Stimulated activated CD4-positive, alpha-beta T cell treated with anti-CD3 and anti-CD28 coated beads, Interleukin-1b, Interleukin-23, amount 100 ng/mL, for 24 hours (primary cell): ENCODE measurements around the gene QPRT.
"Not testable (repeated sequence)": the region's sequence is repeated elsewhere in the genome, so short reads cannot be mapped to it uniquely, and the experiment has no call there.

ENCODE experiments used
- DNase-seq, 4 experiments: peaks; one replicate each; pipeline ENCODE4 v3.0.0-alpha.2; 2020; ENCODE audit warnings: low read depth in 4 of 4, low spot score in 1 of 4

QPRT gene

DNA sequence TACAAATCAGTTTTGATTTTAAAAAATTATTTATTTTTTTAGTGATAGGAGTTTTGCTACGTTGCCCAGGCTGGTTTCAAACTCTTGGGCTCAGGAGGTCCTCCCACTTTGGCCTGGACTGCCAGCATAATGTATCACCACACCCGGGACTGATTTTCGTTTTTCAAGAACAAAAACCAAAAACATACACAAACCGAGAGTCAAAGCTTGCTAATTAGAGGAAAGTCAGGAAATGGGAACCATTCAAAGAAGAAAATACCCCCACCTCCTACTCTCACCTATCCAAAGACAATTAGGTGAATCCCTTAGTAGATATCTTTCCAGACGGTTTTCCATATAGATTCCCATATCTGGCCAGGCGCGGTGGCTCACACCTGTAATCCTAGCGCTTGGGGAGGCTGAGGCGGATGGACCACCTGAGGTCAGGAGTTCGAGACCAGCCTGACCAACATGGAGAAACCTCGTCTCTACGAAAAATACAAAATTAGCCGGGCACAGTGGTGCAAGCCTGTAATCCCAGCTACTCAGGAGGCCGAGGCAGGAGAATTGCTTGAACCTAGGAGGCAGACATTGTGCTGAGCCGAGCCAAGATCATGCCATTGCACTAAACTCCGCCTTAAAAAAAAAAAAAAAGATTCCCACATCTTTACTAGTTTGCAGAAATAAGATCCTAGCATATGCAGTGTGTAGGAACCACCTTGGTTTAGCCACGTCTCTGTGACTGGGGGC, 16.8 kb upstream of the QPRT start:
- DNase-seq: no peak

DNA sequence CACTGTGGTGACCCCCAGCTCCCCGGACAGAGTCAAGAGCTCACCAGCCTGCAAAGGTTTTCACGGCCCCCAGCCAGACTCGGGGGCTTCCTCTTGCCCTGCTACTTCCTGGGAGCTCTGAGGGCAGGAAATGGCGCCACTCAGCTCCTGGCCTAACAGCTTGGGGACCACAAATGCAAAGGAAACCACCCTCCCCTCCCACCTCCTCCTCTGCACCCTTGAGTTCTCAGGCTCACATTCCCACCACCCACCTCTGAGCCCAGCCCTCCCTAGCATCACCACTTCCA, 16.3 kb upstream of the QPRT start:
- DNase-seq: no peak

DNA sequence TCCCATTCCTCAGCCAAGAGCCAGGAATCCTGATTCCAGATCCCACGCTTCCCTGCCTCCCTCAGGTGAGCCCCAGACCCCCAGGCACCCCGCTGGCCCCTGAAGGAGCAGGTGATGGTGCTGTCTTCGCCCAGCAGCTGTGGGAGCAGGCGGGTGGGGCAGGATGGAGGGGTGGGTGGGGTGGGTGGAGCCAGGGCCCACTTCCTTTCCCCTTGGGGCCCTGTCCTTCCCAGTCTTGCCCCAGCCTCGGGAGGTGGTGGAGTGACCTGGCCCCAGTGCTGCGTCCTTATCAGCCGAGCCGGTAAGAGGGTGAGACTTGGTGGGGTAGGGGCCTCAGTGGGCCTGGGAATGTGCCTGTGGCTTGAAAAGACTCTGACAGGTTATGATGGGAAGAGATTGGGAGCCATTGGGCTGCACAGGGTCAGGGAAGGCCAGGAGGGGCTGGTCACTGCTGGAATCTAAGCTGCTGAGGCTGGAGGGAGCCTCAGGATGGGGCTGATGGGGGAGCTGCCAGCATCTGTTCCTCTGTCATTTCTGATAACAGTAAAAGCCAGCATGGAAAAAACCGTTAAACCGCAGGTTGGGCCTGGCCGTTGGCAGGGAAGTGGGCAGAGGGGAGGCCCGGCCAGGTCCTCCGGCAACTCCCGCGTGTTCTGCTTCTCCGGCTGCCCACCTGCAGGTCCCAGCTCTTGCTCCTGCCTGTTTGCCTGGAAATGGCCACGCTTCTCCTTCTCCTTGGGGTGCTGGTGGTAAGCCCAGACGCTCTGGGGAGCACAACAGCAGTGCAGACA, 15.8 kb upstream of the QPRT start, which contains the start of gene SPN:
Gene SPN (plus strand): TSS at position 232 of the 791 bp plus-strand sequence. CDS start 482 bp downstream, at position 714.
- peak in 1 of 4 experiments; percentile 30 for DNase-seq

DNA sequence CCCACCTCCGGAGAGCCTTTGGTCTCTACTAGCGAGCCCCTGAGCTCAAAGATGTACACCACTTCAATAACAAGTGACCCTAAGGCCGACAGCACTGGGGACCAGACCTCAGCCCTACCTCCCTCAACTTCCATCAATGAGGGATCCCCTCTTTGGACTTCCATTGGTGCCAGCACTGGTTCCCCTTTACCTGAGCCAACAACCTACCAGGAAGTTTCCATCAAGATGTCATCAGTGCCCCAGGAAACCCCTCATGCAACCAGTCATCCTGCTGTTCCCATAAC, 15.2 kb upstream of the QPRT start:
- DNase-seq: no peak

DNA sequence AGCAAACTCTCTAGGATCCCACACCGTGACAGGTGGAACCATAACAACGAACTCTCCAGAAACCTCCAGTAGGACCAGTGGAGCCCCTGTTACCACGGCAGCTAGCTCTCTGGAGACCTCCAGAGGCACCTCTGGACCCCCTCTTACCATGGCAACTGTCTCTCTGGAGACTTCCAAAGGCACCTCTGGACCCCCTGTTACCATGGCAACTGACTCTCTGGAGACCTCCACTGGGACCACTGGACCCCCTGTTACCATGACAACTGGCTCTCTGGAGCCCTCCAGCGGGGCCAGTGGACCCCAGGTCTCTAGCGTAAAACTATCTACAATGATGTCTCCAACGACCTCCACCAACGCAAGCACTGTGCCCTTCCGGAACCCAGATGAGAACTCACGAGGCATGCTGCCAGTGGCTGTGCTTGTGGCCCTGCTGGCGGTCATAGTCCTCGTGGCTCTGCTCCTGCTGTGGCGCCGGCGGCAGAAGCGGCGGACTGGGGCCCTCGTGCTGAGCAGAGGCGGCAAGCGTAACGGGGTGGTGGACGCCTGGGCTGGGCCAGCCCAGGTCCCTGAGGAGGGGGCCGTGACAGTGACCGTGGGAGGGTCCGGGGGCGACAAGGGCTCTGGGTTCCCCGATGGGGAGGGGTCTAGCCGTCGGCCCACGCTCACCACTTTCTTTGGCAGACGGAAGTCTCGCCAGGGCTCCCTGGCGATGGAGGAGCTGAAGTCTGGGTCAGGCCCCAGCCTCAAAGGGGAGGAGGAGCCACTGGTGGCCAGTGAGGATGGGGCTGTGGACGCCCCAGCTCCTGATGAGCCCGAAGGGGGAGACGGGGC, 14.7 kb upstream of the QPRT start:
- DNase-seq: peak in 1 of 4 experiments; percentile 24

DNA sequence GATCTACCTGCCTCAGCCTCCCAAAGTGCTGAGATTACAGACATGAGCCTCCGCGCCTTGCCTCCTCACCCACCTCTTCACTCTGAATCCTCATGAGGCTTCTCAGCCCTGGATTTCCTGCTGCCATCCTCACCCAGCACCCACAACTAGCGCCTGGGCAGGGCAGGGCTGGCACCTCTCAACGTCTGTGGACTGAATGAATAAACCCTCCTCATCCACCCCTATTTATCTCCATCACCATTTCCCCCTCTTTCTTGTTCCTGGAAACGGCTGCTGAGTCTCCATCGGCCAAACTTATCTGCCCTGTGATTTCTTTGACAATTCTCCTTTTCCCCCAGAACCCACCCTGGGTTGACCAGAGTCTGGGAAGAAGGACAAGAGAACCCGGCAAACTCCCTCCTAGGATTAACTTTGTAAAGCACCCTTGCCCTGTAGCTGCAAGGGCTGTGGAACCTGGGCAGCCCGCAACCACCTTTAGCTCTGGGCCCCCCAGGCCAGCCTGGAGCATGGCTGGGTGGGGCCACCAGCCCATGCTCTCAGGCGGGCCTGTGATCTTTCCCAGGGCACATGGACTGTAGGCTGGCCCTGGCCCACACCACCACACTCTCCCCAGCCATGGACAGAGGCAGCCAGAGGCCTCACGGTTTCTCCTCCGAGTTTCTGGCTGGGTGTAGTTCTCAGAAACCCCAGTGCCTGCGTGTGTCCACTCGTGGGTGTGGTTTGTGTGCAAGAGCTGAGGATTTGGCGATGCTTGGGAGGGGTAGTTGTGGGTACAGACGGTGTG, 13.5 kb upstream of the QPRT start:
- no peak for DNase-seq

DNA sequence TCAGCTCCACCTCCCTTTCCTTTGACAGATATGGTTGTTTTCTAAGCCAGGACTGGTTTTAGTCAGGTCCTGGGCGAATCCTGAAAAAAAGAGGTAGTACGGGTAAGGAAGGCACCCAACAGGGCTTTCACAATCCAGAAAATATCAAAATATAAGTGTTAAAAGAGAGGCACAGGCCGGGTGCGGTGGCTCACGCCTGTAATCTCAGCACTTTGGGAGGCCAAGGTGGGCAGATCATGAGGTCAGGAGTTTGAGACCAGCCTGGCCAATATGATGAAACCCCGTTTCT, 11.7 kb upstream of the QPRT start:
- not testable (repeated sequence) for DNase-seq

DNA sequence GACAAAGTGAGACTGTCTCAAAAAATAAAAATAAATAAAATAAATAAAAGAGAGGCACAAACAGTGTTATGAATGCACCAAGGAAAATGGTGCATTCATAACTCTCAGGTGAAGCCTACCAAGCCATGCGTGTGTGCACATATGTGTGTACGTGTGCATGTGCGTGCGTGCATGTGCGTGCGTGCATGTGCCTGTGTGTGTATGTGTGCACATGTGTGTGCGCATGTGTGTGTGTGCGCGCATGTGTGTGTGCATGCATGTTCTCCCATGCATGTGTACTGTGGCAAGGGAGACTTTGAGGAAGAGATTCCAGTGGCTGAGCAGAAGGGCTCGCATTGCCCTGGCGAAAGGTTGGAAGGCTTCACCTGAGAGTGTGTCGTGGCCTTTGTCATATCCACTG, 11.2 kb upstream of the QPRT start:
- DNase-seq: no peak

DNA sequence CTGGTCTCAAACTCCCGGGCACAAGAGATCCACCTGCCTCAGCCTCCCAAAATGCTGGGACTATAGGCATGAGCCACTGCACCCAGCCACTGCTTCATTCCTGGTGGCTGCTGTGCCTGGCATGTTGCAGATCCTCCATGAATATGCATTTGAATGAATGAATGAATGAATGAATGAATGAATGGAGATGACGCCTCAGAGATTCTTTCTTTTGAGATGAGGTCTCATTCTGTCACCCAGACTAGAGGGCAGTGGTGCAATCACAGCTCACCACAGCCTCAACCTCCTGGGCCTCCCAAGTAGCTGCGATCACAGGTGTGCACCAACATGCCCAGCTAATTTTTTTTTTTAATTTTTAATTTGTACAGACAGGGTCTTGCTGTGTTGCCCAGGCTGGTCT, 10.7 kb upstream of the QPRT start:
- no peak for DNase-seq

DNA sequence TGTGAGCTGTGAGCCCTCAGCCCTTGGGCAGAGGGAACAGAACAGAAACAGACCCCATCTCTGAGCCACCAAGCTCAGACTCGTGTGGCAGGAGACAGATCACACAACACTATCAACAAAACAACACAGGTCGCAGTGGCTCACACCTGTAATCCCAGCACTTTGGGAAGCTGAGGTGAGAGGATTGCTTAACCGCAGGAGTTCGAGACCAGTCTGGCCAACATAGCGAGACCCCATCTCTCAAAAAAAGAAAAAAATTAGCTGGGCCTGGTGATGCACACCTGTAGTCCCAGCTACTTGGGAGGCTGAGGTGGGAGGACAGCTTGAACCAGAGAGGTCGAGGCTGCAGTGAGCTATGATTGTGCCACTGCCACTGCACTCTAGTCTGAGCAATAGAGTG, 5.5 kb upstream of the QPRT start:
- no peak for DNase-seq

DNA sequence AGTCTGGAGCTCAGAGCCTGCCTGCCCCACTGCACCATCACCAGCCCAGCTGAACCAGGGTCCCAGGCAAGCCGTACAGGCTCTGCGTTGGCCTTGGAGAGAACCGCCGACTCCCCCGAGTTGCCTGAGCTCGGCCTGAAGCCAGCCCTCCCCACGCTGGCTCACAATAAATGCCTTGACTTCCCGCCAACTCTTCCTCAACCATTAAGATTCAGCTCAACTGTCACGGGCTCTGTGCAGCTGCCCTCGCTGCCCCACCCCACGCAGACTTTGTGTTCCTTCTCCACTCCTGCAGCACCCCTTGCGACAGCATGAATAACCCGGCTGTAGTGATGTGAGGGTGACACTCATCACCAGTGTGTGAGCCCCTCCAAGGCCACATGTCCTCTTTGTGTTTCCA, 4.8 kb upstream of the QPRT start:
- DNase-seq: no peak

DNA sequence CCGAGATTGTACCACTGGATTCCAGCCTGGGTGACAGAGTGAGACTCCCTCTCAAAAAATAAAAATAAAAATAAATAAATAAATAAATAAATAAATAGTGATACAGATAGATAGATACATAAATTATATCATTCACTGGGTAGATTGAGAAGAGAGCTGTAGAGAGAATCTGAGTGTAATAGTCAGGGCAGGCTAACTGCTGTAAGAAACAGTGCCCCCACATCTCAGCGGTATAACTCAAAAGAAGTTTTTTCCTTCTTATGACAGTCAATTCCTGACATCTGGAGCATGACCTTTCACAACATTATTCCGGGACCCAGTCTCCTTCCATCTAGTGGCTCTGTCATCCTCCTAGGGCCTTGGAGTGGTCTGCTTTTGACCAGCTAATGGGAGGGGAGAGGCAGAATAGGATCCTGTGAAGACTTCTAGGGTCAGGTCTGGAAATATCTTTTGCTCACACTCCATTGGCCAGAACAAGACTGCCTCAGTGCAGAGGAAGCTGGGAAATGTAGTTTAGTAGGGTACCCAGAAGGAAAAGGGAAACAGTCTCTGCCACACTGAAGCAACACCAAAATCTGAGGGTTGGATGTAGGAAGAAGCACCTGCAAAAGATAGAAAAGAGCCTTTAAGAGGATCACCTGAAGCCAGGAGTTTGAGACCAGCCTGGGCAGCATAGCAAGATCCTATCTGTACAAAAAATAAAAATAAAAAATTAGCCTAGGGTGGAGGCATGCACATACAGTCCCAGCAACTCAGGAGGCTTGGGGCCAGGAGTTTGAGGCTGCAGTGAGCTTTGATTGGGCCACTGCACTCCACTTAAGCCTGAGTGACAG, 3.0 kb upstream of the QPRT start:
- DNase-seq: no peak

DNA sequence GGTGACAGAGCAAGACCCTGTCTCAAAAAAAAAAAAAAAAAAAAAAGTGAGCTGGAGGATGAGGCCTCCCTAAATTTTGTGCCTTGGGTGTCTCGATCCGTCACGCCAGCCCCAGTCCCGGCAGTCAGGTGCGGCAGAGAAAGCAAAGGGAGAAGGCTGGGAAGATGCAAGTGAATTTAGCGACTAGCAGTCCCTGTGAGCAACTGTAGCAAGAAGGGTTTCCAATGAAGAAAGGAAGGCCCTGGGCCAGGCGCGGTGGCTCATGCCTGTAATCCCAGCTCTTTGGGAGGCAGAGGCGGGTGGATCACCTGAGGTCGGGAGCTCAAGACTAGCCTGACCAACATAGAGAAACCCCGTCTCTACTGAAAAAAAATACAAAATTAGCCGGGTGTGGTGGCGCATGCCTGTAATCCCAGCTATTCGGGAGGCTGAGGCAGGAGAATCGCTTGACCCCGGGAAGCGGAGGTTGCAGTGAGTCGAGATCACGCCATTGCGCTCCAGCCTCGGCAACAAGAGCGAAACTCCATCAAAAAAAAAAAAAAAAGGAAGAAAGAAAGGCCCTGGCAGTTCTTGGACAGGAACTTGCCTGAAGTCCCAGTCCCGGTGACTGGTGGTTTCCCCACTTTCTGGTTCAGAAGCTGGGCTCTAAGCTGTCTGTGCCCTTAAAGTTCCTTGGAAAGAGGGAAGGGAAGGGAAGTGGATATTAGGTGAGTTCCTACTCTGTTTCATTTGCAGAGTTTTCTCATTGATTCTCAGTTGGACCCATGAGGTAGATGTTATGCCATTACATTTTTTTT, 1.8 kb upstream of the QPRT start:
- no peak for DNase-seq

DNA sequence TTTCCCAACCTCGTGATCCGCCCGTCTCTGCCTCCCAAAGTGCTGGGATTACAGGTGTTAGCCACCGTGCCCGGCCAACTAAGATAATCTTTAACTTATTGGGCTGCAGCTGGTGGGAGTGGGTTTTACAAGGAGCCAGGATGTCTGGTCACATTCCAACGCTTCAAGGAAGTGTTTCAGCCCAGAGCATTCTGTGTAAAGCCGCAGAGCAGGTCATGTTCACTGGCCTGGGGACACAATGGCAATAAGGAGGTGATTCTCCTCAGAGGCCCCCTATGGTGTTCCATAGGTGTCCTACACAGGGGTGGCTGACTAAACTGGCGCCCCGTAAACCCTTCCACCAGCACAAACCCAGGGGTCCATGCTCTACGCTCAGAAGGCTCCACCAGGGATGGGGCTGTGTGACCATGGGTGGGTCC, 1.2 kb downstream of the QPRT start:
- DNase-seq: no peak

DNA sequence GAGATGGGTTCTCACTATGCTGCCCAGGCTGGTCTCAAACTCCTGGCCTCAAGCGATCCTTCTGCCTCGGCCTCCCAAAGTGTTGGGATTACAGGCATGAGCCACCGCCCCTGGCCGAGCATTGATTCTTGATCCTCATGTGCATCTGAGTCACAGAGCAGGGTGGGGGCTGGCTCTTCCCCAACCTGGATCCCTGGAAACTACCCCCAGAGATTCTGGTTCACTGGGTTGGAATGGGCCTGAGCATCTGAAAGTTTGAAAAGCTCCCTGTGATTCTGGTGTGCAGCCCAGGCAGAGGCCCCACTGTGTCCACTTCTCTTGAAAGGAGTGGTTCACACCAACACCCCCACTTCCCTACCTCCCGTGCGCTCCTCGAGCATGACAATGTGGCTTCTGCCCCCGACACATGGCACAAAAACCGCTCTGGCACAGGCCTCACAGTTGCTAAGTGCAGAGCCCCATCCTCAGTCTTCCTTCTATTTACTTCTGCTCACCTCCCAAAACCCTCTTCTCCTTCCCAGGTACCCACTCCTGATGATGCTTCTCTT, 4.6 kb downstream of the QPRT start:
- DNase-seq: no peak

DNA sequence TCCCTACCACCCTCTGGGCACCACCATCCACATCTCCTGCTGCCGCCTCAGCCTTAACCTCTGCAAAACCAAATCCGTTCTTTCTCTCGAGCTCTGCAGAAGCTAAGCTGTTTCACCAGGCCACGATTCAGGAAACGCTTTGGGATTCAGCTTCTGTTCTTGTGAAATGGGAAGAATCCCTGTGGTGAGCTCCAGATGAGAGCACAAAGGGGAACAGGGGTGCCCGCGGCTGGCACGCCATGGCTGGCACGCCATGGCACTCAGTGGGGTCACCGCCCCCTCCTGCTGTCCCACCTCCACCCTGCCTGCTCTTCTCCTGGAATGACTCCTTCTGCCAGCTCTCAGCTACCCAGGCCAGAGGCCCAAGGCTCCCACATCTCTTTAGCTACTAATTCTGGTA, 5.7 kb downstream of the QPRT start:
- DNase-seq: no peak

DNA sequence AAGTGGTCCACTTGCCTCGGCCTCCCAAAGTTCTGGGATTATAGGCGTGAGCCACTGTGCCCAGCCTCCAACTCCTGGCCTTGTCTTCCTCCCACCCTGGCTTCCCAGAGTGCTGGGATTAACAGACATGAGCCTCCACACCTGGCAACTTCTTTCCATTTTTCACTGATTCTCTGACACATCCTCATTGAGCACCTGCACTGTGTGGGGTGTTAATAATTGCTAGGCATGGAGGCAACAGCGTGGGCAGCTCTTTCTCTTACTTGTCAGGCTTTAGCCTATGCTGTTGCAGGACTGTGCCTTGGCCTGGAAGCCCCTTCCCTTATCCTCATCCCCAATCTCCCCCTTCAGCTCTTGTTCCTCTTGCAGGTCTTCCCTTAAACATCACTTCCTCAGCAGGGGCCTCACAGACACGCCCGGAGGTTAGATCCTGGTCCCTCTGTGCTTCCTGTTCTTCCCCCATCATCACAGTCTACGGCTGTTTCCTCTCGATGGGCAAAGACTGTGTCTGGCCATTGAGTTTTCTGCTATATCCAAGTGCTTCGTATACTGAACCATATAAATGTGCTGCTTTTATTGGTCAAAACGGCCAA, 7.9 kb downstream of the QPRT start:
- no peak for DNase-seq

DNA sequence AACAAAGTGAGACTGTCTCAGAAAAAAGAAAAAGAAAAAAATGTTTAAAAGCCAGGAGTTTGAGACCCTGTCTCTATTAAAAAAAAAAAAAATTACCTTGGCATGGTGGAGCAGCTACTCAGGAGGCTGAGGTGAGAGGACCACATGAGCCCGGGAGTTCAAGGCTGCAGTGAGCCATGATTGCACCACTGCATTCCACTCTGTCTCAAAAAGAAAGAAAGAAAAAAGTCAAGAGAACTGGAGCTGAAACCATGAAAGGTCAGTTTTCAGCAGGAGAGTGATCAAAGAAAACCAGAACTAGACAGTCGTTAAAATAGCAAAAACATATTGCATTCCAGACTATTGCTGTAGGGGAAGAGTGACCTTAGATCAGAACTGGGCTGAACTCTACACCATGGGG, 8.8 kb downstream of the QPRT start:
- DNase-seq: no peak

DNA sequence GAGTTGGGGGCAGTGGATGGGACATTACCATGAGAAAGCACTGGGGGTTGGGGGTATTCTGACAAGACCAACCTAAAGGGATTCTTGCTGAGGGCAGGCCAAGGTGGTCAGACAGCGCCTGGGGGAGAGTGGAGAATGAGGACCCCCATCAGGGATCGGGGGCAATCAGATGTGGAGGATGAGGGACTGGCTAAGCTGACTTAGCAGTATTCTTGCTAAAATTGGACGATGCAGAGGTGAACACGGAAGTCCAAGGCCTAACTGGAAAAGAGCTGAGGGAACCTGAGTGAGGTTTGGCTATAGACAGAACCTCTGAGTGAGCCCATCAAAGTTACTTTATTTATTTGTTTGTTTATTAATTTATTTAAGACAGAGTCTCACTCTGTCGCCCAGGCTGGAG, 9.2 kb downstream of the QPRT start:
- DNase-seq: no peak
